Heart left ventricle (tissue), 16 donors: Measurements from ENCODE around the gene SMAD9. TPM values are rescaled to one million over a fixed set of nuclear protein-coding genes. Genes with fewer than 3 reads are reported as not detected.

Experiments
- ATAC-seq, 4 donors: fragments of 200-7000 bp; cut with Tn5 transposase; one replicate each; pipeline ENCODE4 v1.9.1; 2020 to 2022; ENCODE audit warnings: moderate library complexity in 4 of 4, mild to moderate bottlenecking in 3 of 4, moderate number of reproducible peaks in 1 of 4
- DNase-seq, 5 donors: peaks; one replicate each; pipeline ENCODE4 v3.0.0-alpha.2; 2020
- H3K27ac ChIP-seq, 12 donors: fragments of 200-600 bp; sonication (generic) in 4 of 12; one replicate each; pipeline versions ENCODE4 v1.5.0 to v1.8.0; 2016 to 2022; ENCODE audit warnings: mild to moderate bottlenecking in 2 of 12
- H3K27me3 ChIP-seq, 9 donors: fragments of 200-600 bp; sonication (generic) in 2 of 9; one replicate each; pipeline versions ENCODE4 v1.5.1 to v1.8.0; 2016 to 2022; ENCODE audit warnings: mild to moderate bottlenecking in 3 of 9
- H3K36me3 ChIP-seq, 9 donors: fragments of 200-600 bp; sonication (generic) in 2 of 9; one replicate each; pipeline versions ENCODE4 v1.5.0 to v1.8.0; 2018 to 2022; ENCODE audit warnings: mild to moderate bottlenecking in 2 of 9
- H3K4me1 ChIP-seq, 12 donors: fragments of 200-600 bp; sonication (generic) in 4 of 12; one replicate each; pipeline versions ENCODE4 v1.5.0 to v1.8.0; 2016 to 2022; ENCODE audit warnings: mild to moderate bottlenecking in 3 of 12
- H3K4me3 ChIP-seq, 12 donors: fragments of 200-600 bp; sonication (generic) in 4 of 12; one replicate each; pipeline versions ENCODE4 v1.5.0 to v1.8.0; 2017 to 2022; ENCODE audit warnings: mild to moderate bottlenecking in 9 of 12, moderate library complexity in 4 of 12
- H3K9me3 ChIP-seq, 12 donors: fragments of 200-600 bp; sonication (generic) in 4 of 12; one replicate each; pipeline versions ENCODE4 v1.5.0 to v1.8.0; 2016 to 2022; ENCODE audit warnings: mild to moderate bottlenecking in 1 of 12
- POLR2A ChIP-seq, 2 donors: fragments of 450-650 bp; IDR thresholded peaks; one replicate each; pipeline ENCODE4 v1.6.1; 2017; ENCODE audit warnings: antibody characterized with exemption in 2 of 2, mild to moderate bottlenecking in 2 of 2, moderate library complexity in 2 of 2
- WGBS, 4 donors: extraction: QIAGEN DNeasy Blood & Tissue Kit in 2 of 4; methylation state at CpG; one replicate each; pipeline versions ENCODE4 v1.1.5 to v1.1.7; 2013 to 2018; 5-methylcytosine and 5-hydroxymethylcytosine counted together
- intact Hi-C, 10 donors: fragments of 100-400 bp; cut with DNase I; formaldehyde crosslinking; loops; one replicate each; pipeline versions ENCODE4 v1.11.1 to v1.14.2; 2022
- polyA plus RNA-seq, 2 donors: library from polyadenylated mRNA; stranded (reverse); fragments of 200-250 nt; gene quantifications; one replicate each; pipeline ENCODE4 v1.2.3, GENCODE V29; 2013
- total RNA-seq, 9 donors: library from RNA; depleted of rRNA in 2 of 9; stranded (reverse); fragments of >200 nt in 2 of 9; fragmentation: NEBNext Ultra II Directional in 3 of 9; extraction: Animal tissue kit (Norgen Biotek cat#: 25700) in 3 of 9; gene quantifications; one replicate each; pipeline versions ENCODE4 v1.1.0 to v1.2.4, GENCODE V29; 2016 to 2023
- TF ChIP-seq, protein P1 (sequence below), 12 donors: fragments of 200-600 bp; sonication (generic) in 4 of 12; IDR thresholded peaks; one replicate each; pipeline versions ENCODE4 v1.5.0 to v1.8.0; 2018 to 2022; ENCODE audit warnings: antibody characterized with exemption in 12 of 12, mild to moderate bottlenecking in 5 of 12
- donor health status: ischemic (EF 13 %, LVEDD 7.1; RV severe dilation, severe dysfunction).
- donor health status: healthy with polysubstance abuse.
- donor health status: DM: no; HTN: yes; CAD: no.
- donor health status: DM: no; HTN: no; CAD: no.
- donor health status: ischemic (EF 25% LVEDD 6.9; RV normal size, moderate dysfunction).
- donor health status: ischemic (EF 25% LVEDD 5.7; RV mildly dilated, moderate dysfunction).
- donor health status: healthy.
- donor health status: DM: yes; HTN: yes; CAD: no.
- donor health status: ischemic (EF 35%, LVEDD 5.7; RV mildly dilated, moderate dysfunction).
- donor health status: nonischemic (EF 11% LVEDD 7.7; RV severe dilation, severe dysfunction).
- donor health status: DM: yes; HTN: yes; CAD: no.
- donor health status: PGD.
- donor health status: ischemic (EF 29% LVEDD 5.4; RV normal size, mild dysfunction).
- donor health status: nonischemic (EF 23%, LVEDD 6.1; RV moderate dilation, normal function).

SMAD9 gene
- total and polyA plus RNA-seq, 11 donors: 0.91 to 10.4 (median 4.6) TPM

DNA sequence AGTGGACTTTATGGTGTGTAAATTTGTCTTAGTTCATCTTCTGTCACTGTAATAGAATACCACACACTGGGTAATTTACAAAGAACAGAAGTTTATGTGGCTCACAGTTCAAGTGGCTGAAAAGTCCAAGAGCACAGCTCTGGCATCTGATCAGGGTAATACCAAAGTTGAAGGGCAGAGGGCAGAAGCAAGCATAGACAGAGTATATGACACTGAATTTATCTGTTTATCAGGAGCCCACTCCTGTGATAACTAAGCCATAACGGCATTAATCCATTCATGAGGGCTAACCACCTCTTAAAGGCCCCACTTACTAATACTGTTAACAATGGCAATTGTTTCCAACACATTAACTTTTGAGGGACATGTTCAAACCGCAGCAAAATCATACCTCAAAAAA lies 105.0 kb downstream of the SMAD9 start:
- Histone ChIP-seq H3K4me1 (peaks cover 0 to 16% (median 5%) of the 10 kb centered on the region in 12 donors), H3K9me3 (no peaks in the 10 kb centered on the region), H3K27me3 (no peaks in the 10 kb centered on the region), H3K27ac (no peak overlapping the region), H3K4me3 (no peak overlapping the region), H3K36me3 (no peaks in the 10 kb centered on the region)
- intact Hi-C loops: no loop called here
- no peak for ATAC-seq
- WGBS, 4 donors: 77 to 88% (median 81%) methylated on average over 2 of the region's 2 CpGs
- no peak for TF ChIP-seq POLR2A (IDR thresholded peaks at IDR 0.05)
- TF ChIP-seq, protein P1, sequence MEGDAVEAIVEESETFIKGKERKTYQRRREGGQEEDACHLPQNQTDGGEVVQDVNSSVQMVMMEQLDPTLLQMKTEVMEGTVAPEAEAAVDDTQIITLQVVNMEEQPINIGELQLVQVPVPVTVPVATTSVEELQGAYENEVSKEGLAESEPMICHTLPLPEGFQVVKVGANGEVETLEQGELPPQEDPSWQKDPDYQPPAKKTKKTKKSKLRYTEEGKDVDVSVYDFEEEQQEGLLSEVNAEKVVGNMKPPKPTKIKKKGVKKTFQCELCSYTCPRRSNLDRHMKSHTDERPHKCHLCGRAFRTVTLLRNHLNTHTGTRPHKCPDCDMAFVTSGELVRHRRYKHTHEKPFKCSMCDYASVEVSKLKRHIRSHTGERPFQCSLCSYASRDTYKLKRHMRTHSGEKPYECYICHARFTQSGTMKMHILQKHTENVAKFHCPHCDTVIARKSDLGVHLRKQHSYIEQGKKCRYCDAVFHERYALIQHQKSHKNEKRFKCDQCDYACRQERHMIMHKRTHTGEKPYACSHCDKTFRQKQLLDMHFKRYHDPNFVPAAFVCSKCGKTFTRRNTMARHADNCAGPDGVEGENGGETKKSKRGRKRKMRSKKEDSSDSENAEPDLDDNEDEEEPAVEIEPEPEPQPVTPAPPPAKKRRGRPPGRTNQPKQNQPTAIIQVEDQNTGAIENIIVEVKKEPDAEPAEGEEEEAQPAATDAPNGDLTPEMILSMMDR (IDR thresholded peaks at IDR 0.05): peak in 2 of 12 donors; percentile 6 to 21
- no peak for DNase-seq

GRCh38 chr13:36814465-36814864 lies 105.6 kb downstream of the SMAD9 start:
- WGBS, 4 donors: 32 to 41% (median 37%) methylated on average over 9 of the region's 9 CpGs
- Histone ChIP-seq H3K4me3 (no peak overlapping the region), H3K27ac (no peak overlapping the region), H3K27me3 (no peaks in the 10 kb centered on the region), H3K9me3 (no peaks in the 10 kb centered on the region), H3K36me3 (no peaks in the 10 kb centered on the region), H3K4me1 (peaks cover 0 to 12% (median 3%) of the 10 kb centered on the region in 12 donors)
- intact Hi-C loops: no loop called here
- ATAC-seq (no peak), DNase-seq (no peak)
- no peak for TF ChIP-seq POLR2A (IDR thresholded peaks at IDR 0.05)
- TF ChIP-seq, protein P1 (IDR thresholded peaks at IDR 0.05): no peak

DNA sequence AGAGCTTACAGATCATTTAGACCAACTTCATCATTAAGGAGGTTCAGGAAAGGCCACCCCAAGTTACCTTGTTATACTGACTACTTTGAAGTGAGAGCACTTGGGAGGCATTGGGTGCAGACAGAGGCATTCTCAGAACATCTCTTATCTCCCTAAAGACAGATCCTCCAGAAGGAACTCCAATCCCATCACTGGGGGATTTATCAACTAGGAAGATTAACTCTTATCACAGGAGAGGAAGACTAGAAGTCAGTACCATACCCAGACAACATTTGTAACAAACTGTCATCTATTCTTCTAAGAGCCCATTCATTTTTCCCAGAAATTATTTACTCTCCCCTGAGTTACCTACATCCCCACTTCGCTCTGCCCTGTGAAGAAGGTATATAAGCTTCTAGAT lies 106.8 kb downstream of the SMAD9 start:
- intact Hi-C loops: no loop called here
- TF ChIP-seq POLR2A (IDR thresholded peaks at IDR 0.05): no peak
- TF ChIP-seq, protein P1 (IDR thresholded peaks at IDR 0.05): no peak
- DNase-seq (no peak), ATAC-seq (no peak)
- peaks cover 0 to 7% (median 1%) of the 10 kb centered on the region in 12 donors for H3K4me1 ChIP-seq
- no peak overlapping the region for H3K4me3 ChIP-seq
- no peaks in the 10 kb centered on the region for H3K9me3 ChIP-seq
- no peaks in the 10 kb centered on the region for H3K27me3 ChIP-seq
- H3K36me3 ChIP-seq: no peaks in the 10 kb centered on the region
- no peak overlapping the region for H3K27ac ChIP-seq
- 95 to 100% (median 97%) methylated on average over 1 of the region's 1 CpG for WGBS, 4 donors

DNA sequence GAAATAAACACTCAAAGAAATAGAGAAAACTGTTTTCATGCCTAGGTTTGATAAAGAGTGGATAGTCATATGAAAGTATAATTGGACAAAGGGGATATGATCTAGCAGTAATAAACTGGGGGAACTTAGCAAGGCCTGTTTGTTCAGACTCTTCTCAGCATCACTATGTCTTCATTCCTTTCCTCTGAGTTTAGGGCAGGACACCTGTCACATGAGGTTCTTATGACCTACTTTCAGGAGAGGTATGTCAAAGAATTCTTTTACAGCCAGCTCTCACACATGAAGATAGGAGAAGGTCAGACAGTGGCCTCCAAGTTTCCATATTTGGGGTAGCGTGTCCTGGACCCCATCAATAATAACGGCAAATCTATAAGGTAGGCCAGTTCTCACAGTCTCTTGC lies 112.4 kb downstream of the SMAD9 start:
- Histone ChIP-seq H3K4me3 (no peak overlapping the region), H3K27me3 (no peaks in the 10 kb centered on the region), H3K4me1 (no peaks in the 10 kb centered on the region), H3K36me3 (no peaks in the 10 kb centered on the region), H3K27ac (no peak overlapping the region), H3K9me3 (no peaks in the 10 kb centered on the region)
- intact Hi-C loops: no loop called here
- WGBS, 4 donors: 75 to 87% (median 85%) methylated on average over 2 of the region's 2 CpGs
- ATAC-seq: no peak
- TF ChIP-seq, protein P1 (IDR thresholded peaks at IDR 0.05): no peak
- TF ChIP-seq POLR2A (IDR thresholded peaks at IDR 0.05): no peak
- DNase-seq: no peak
